ENCODE measurements around the gene CTNNA2. TPM values are rescaled to one million over a fixed set of nuclear protein-coding genes. Genes with fewer than 3 reads are reported as not detected.

The CTNNA2 gene
- total RNA-seq, 1 donor from 2014 or later: 15.0 TPM

- Mint-ChIP-seq H3K9me3 (no peaks in the 10 kb centered on the region), H3K27ac (no peak overlapping the region), H3K4me3 (no peak overlapping the region), H3K4me1 (ENCODE audit: unreplicated experiment) (no peaks in the 10 kb centered on the region), H3K36me3 (no peaks in the 10 kb centered on the region), H3K27me3 (no peaks in the 10 kb centered on the region)
- TF ChIP-seq CTCF (conservative IDR thresholded peaks at IDR 0.05): no peak
- no peak for DNase-seq (ENCODE audit: extremely low spot score, unreplicated experiment)
These were observed 1142.4 kb downstream of the CTNNA2 start for GRCh38 chr2:80655265-80655664.

GRCh38 chr2:80670763-80671162 is 1157.9 kb downstream of the CTNNA2 start:
- H3K27ac Mint-ChIP-seq: no peak overlapping the region
- no peaks in the 10 kb centered on the region for H3K9me3 Mint-ChIP-seq
- no peaks in the 10 kb centered on the region for H3K27me3 Mint-ChIP-seq
- no peaks in the 10 kb centered on the region for H3K36me3 Mint-ChIP-seq
- H3K4me1 Mint-ChIP-seq (ENCODE audit: unreplicated experiment): no peaks in the 10 kb centered on the region
- no peak overlapping the region for H3K4me3 Mint-ChIP-seq
- no peak for DNase-seq (ENCODE audit: extremely low spot score, unreplicated experiment)
- TF ChIP-seq CTCF (conservative IDR thresholded peaks at IDR 0.05): no peak

GRCh38 chr2:80687524-80687923 is 1174.7 kb downstream of the CTNNA2 start:
- Mint-ChIP-seq H3K4me3 (no peak overlapping the region), H3K4me1 (ENCODE audit: unreplicated experiment) (no peaks in the 10 kb centered on the region), H3K9me3 (peaks cover 9% of the 10 kb centered on the region), H3K36me3 (no peaks in the 10 kb centered on the region), H3K27ac (no peak overlapping the region), H3K27me3 (no peaks in the 10 kb centered on the region)
- TF ChIP-seq CTCF (conservative IDR thresholded peaks at IDR 0.05): no peak
- no peak for DNase-seq (ENCODE audit: extremely low spot score, unreplicated experiment)

GRCh38 chr2:80689106-80689505 is 1176.3 kb downstream of the CTNNA2 start:
- Mint-ChIP-seq H3K27ac (no peak overlapping the region), H3K4me1 (ENCODE audit: unreplicated experiment) (no peaks in the 10 kb centered on the region), H3K9me3 (peaks cover 9% of the 10 kb centered on the region), H3K36me3 (no peaks in the 10 kb centered on the region), H3K4me3 (no peak overlapping the region), H3K27me3 (no peaks in the 10 kb centered on the region)
- no peak for DNase-seq (ENCODE audit: extremely low spot score, unreplicated experiment)
- TF ChIP-seq CTCF (conservative IDR thresholded peaks at IDR 0.05): no peak

Small RNA genes lying within 50 kb of the gene (microRNA-seq; reads per million reads assigned to microRNA genes)
- gene MIR4264 (not detected), gene MIR8080 (not detected)
